Glutamatergic neuron (in vitro differentiated cells): Measurements from ENCODE around the gene PRDX5. TPM values are rescaled to one million over a fixed set of nuclear protein-coding genes. Genes with fewer than 3 reads are reported as not detected.
A peak's percentile ranks its signal among the peaks of the same experiment; 100 is the strongest.

ENCODE experiments used
- DNase-seq: peaks from one replicate; pipeline ENCODE4 v3.0.0; 2022
- H3K27ac Mint-ChIP-seq: one replicate; pipeline ENCODE4 v1.8.0; 2020; ENCODE audit warnings: mild to moderate bottlenecking, mixed read lengths, inconsistent platforms; ENCODE audit not compliant: unreplicated experiment
- H3K27me3 Mint-ChIP-seq: one replicate; pipeline ENCODE4 v1.8.0; 2020; ENCODE audit warnings: mild to moderate bottlenecking, moderate library complexity, mixed read lengths, inconsistent platforms; ENCODE audit not compliant: unreplicated experiment
- H3K36me3 Mint-ChIP-seq: one replicate; pipeline ENCODE4 v1.8.0; 2020; ENCODE audit warnings: mild to moderate bottlenecking, mixed read lengths, inconsistent platforms; ENCODE audit not compliant: unreplicated experiment
- H3K4me1 Mint-ChIP-seq: one replicate; pipeline ENCODE4 v1.8.0; 2020; ENCODE audit warnings: mild to moderate bottlenecking, low read depth, mixed read lengths, inconsistent platforms; ENCODE audit not compliant: unreplicated experiment
- H3K4me3 Mint-ChIP-seq: one replicate; pipeline ENCODE4 v1.8.0; 2020; ENCODE audit warnings: mild to moderate bottlenecking, mixed read lengths, inconsistent platforms; ENCODE audit not compliant: unreplicated experiment
- H3K9me3 Mint-ChIP-seq: one replicate; pipeline ENCODE4 v1.8.0; 2020; ENCODE audit warnings: mild to moderate bottlenecking, moderate library complexity, mixed read lengths, inconsistent platforms; ENCODE audit not compliant: unreplicated experiment
- total RNA-seq: library from RNA; stranded (reverse); fragmentation: NEBNext Ultra II Directional; extraction: Animal tissue kit (Norgen Biotek cat#: 25700); gene quantifications from one replicate; pipeline ENCODE4 v1.2.1, GENCODE V29; 2021; ENCODE audit not compliant: unreplicated experiment
- TF ChIP-seq, protein P1 (sequence below): fragments of 200-600 bp; sonication (generic); IDR thresholded peaks from one replicate; pipeline ENCODE4 v1.5.0; 2021; ENCODE audit not compliant: partially characterized antibody, unreplicated experiment

Gene PRDX5
- total RNA-seq, 1 donor from 2014 or later: 418 TPM

DNA sequence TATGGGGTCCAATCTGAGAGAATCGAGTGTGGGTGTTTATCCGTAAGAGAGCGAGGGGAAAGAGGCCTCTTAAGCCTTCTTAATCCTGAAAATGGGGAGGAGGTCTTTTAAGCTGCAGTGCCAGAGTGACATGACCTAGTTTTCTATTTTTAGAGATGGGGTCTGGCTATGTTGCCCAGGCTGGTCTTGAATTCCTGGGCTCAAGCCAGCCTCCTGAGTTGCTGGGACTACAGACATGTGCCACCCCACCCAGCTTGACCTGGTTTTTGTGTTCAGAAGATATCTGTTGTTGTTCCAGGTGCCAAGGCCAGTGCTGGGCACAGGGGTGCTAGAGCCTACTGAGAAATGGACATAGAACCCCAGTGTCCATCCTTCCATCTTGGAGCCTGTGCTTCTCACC is 34.8 kb upstream of the PRDX5 start:
- TF ChIP-seq, protein P1, sequence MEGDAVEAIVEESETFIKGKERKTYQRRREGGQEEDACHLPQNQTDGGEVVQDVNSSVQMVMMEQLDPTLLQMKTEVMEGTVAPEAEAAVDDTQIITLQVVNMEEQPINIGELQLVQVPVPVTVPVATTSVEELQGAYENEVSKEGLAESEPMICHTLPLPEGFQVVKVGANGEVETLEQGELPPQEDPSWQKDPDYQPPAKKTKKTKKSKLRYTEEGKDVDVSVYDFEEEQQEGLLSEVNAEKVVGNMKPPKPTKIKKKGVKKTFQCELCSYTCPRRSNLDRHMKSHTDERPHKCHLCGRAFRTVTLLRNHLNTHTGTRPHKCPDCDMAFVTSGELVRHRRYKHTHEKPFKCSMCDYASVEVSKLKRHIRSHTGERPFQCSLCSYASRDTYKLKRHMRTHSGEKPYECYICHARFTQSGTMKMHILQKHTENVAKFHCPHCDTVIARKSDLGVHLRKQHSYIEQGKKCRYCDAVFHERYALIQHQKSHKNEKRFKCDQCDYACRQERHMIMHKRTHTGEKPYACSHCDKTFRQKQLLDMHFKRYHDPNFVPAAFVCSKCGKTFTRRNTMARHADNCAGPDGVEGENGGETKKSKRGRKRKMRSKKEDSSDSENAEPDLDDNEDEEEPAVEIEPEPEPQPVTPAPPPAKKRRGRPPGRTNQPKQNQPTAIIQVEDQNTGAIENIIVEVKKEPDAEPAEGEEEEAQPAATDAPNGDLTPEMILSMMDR: no peak
- H3K9me3 Mint-ChIP-seq: peaks cover 8% of the 10 kb centered on the region
- peaks cover 8% of the 10 kb centered on the region for H3K4me1 Mint-ChIP-seq
- H3K4me3 Mint-ChIP-seq: peak overlapping the region; percentile 34
- H3K27me3 Mint-ChIP-seq: peaks cover 2% of the 10 kb centered on the region
- DNase-seq: no peak
- H3K36me3 Mint-ChIP-seq: no peaks in the 10 kb centered on the region
- no peak overlapping the region for H3K27ac Mint-ChIP-seq

DNA sequence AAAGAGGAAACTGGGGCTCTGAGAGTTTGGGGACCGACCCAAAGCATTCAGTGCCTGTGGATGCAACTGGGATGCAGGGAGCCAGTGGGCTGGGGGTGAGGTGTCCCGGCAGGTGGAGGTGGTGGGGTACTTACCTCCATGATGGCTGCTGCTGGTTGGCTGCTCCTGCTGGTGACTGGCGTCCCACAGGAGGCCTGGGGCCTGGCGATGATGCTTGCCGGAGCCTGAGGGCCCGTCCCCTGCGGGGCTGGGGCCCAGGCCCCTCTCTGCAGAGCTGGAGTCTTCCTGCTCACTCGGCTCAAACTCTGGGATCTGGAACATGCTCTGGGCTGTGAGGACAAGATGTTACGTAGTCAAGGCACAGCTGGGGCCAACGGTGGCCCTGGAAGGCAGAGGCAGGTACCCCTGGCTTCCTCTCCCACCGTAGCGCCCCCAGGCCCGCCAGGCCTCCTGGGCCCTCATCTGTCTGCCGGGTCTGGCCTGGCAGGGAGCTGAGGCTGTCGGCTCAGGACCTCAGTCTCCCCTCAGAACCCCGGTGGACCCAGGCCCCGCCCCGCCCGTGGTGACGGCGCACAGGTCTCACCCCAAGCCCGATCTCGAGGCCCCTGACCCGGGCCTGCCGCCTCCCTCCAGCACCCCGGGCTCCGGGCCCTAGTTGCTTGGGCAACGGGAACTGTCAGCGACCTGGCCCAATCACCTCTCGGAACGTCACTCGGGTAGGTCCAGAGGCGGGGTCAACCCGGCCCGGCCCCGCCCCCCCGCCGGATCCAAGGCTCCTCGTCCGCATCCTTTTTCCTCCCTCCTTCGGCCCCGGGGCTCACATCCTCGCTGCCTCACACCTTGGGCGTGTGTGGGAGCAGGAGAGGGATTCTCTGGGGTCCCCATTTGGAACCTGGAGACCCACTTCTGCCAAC is 33.6 kb upstream of the PRDX5 start, which contains the start of gene BAD:
Gene BAD, minus strand, starts transcription at position 618 of the 914 bp plus-strand sequence. Its CDS starts 297 bp downstream, at position 321.
- H3K27ac Mint-ChIP-seq: no peak within 1 kb of the TSS
- peak; percentile 96 for DNase-seq
- H3K27me3 Mint-ChIP-seq: peaks cover 2% of the 10 kb centered on the region
- peaks cover 8% of the 10 kb centered on the region for H3K9me3 Mint-ChIP-seq
- peaks cover 8% of the 10 kb centered on the region for H3K4me1 Mint-ChIP-seq
- TF ChIP-seq, protein P1: no peak
- H3K4me3 Mint-ChIP-seq: peak within 1 kb of the TSS; percentile 87
- no peaks in the 10 kb centered on the region for H3K36me3 Mint-ChIP-seq

- Mint-ChIP-seq H3K27ac (peak within 1 kb of the TSS; percentile 65), H3K27me3 (peaks cover 3% of the 10 kb centered on the region), H3K9me3 (peaks cover 8% of the 10 kb centered on the region), H3K36me3 (no peaks in the 10 kb centered on the region), H3K4me3 (peak within 1 kb of the TSS; percentile 87), H3K4me1 (peaks cover 8% of the 10 kb centered on the region)
- DNase-seq: peak; percentile 91
- TF ChIP-seq, protein P1: no peak
These were observed 32.7 kb upstream of the PRDX5 start, which contains the start of gene GPR137 for GRCh38 chr11:64284962-64285884. Gene GPR137, plus strand, starts transcription at chr11:64285848. Its CDS starts 677 bp downstream, at chr11:64286525.

GRCh38 chr11:64285885-64286800 is 31.8 kb upstream of the PRDX5 start:
- Mint-ChIP-seq H3K36me3 (peaks cover 5% of the 10 kb centered on the region), H3K4me1 (peaks cover 10% of the 10 kb centered on the region), H3K27me3 (peaks cover 8% of the 10 kb centered on the region), H3K4me3 (peak overlapping the region; percentile 86), H3K27ac (peak overlapping the region; percentile 65), H3K9me3 (peaks cover 8% of the 10 kb centered on the region)
- TF ChIP-seq, protein P1: no peak
- no peak for DNase-seq
